Endothelial cell of umbilical vein (primary cell): ENCODE data around the gene STEAP4. TPM values are rescaled to one million over a fixed set of nuclear protein-coding genes. Genes with fewer than 3 reads are reported as not detected.

Experiments
- BruUV-seq: library from RNA; stranded (reverse); fragments of 400-500 nt; replicated peaks from 2 replicates; lab custom pipeline; 2021; lab: Mats Ljungman, UMichigan
- CTCF ChIA-PET: fragments of 300-600, 350-600 bp; sonication (Branson Sonifier 250); formaldehyde crosslinking; loops from one replicate; lab custom pipeline; 2021; ENCODE audit warnings: antibody characterized with exemption, inconsistent platforms; lab: Charles Lee
- POLR2A ChIA-PET: fragments of 300-600, 350-600 bp; sonication (Branson Sonifier 250); formaldehyde crosslinking; loops from one replicate; lab custom pipeline; 2021; ENCODE audit warnings: antibody characterized with exemption, inconsistent platforms; lab: Charles Lee
- DNase-seq: peaks from one replicate; pipeline ENCODE4 v3.0.0-alpha.2; 2011; ENCODE audit warnings: low read depth, low spot score
- FAIRE-seq: peaks from 2 replicates; lab custom pipeline; 2011; peaks lifted over from hg19 to GRCh38; lab: Jason Lieb, UNC
- H2AFZ ChIP-seq: 2 replicates; pipeline ENCODE4 v1.6.0; 2012; ENCODE audit warnings: low read depth, low read length, control low read depth, inconsistent platforms
- H3K27ac ChIP-seq: 2 replicates; pipeline ENCODE4 v1.5.1; 2011; ENCODE audit warnings: low read depth, mild to moderate bottlenecking, control low read depth, low read length, moderate library complexity; ENCODE audit not compliant: insufficient read depth
- H3K27me3 ChIP-seq, 2 experiments: 2 replicates each; pipeline versions ENCODE4 v1.6.0 to v1.6.1; 2011; ENCODE audit warnings: low read length in 2 of 2, mixed read lengths in 1 of 2; ENCODE audit not compliant: control insufficient read depth in 2 of 2, insufficient read depth in 2 of 2
- H3K36me3 ChIP-seq, 2 experiments: 2 replicates in 1 of 2; 3 replicates in 1 of 2; pipeline ENCODE4 v1.5.1; 2011; ENCODE audit warnings: low read length in 2 of 2, mild to moderate bottlenecking in 1 of 2, moderate library complexity in 1 of 2; ENCODE audit not compliant: control insufficient read depth in 2 of 2, insufficient read depth in 2 of 2; ENCODE audit errors: extremely low read depth in 1 of 2
- H3K4me1 ChIP-seq: 3 replicates; pipeline ENCODE4 v1.5.1; 2011; ENCODE audit warnings: mild to moderate bottlenecking, low read length; ENCODE audit not compliant: control insufficient read depth, insufficient read depth; ENCODE audit errors: extremely low read depth
- H3K4me2 ChIP-seq: 2 replicates; pipeline ENCODE4 v1.6.1; 2011; ENCODE audit warnings: low read length, control low read depth, mixed read lengths; ENCODE audit not compliant: insufficient read depth
- H3K4me3 ChIP-seq, 3 experiments: fragments of 200-600 bp in 1 of 3; sonication (generic), shearing (Covaris generic) in 1 of 3; replicated peaks in 1 of 3; 2 replicates each; pipeline ENCODE4 v1.5.1; 2011 to 2016; ENCODE audit warnings: control low read depth in 3 of 3, low read length in 3 of 3, mild to moderate bottlenecking in 2 of 3, inconsistent platforms in 1 of 3, low read depth in 1 of 3, moderate library complexity in 1 of 3; ENCODE audit not compliant: insufficient read depth in 1 of 3
- H3K79me2 ChIP-seq: 2 replicates; pipeline ENCODE4 v1.6.0; 2012; ENCODE audit warnings: low read length, inconsistent platforms; ENCODE audit not compliant: control insufficient read depth, insufficient read depth
- H3K9ac ChIP-seq: replicated peaks from 2 replicates; pipeline ENCODE3; 2011; ENCODE audit warnings: low read length, control low read depth; ENCODE audit not compliant: insufficient read depth; ENCODE audit errors: extremely low read depth
- H3K9me1 ChIP-seq: replicated peaks from 3 replicates; pipeline ENCODE4 v1.6.0; 2011; ENCODE audit warnings: mild to moderate bottlenecking, low read length; ENCODE audit not compliant: control insufficient read depth, insufficient read depth; ENCODE audit errors: extremely low read depth
- H3K9me3 ChIP-seq: replicated peaks from 2 replicates; pipeline ENCODE4 v1.5.1; 2012; ENCODE audit warnings: low read length, inconsistent platforms; ENCODE audit not compliant: control insufficient read depth, insufficient read depth
- H4K20me1 ChIP-seq: replicated peaks from 2 replicates; pipeline ENCODE3; 2011; ENCODE audit warnings: mild to moderate bottlenecking, low read length; ENCODE audit not compliant: control insufficient read depth, insufficient read depth; ENCODE audit errors: extremely low read depth
- CTCF ChIP-seq, 2 donors: IDR thresholded peaks; 1 replicate in 1 of 2; 2 replicates in 1 of 2; pipeline ENCODE4 v1.5.1; 2011; ENCODE audit warnings: low read length in 2 of 2, mild to moderate bottlenecking in 2 of 2, moderate library complexity in 2 of 2, control low read depth in 1 of 2, inconsistent platforms in 1 of 2, low read depth in 1 of 2; ENCODE audit not compliant: insufficient read depth in 1 of 2; ENCODE audit errors: extremely low read depth in 1 of 2
- EZH2 ChIP-seq: IDR thresholded peaks from 2 replicates; pipeline ENCODE4 v1.6.1; 2012; ENCODE audit warnings: borderline replicate concordance, low read depth, mild to moderate bottlenecking, moderate library complexity, low read length, inconsistent platforms; ENCODE audit not compliant: severe bottlenecking
- FOS ChIP-seq: IDR thresholded peaks from 2 replicates; pipeline ENCODE4 v1.6.1; 2011; ENCODE audit warnings: mild to moderate bottlenecking, low read length, moderate library complexity, borderline replicate concordance; ENCODE audit not compliant: insufficient read depth
- GATA2 ChIP-seq: IDR thresholded peaks from 2 replicates; pipeline ENCODE4 v1.7.0; 2011; ENCODE audit warnings: low read depth, mild to moderate bottlenecking, moderate library complexity, mixed read lengths, low read length; ENCODE audit not compliant: insufficient read length, insufficient read depth
- JUN ChIP-seq: IDR thresholded peaks from 2 replicates; pipeline ENCODE4 v1.6.1; 2011; ENCODE audit warnings: borderline replicate concordance, low read depth; ENCODE audit not compliant: insufficient read length, insufficient read depth
- MAX ChIP-seq: IDR thresholded peaks from 2 replicates; pipeline ENCODE4 v1.6.1; 2011; ENCODE audit not compliant: insufficient read depth, insufficient read length
- MYC ChIP-seq: IDR thresholded peaks from one replicate; pipeline ENCODE4 v1.6.1; 2011; ENCODE audit warnings: mild to moderate bottlenecking, low read depth, low read length
- POLR2A ChIP-seq: IDR thresholded peaks from 2 replicates; pipeline ENCODE4 v1.6.1; 2012; ENCODE audit warnings: low read depth, mild to moderate bottlenecking, control low read depth, low read length
- POLR2AphosphoS5 ChIP-seq: IDR thresholded peaks from 2 replicates; pipeline ENCODE4 v1.6.1; 2012; ENCODE audit warnings: low read depth, mild to moderate bottlenecking, control low read depth, low read length, moderate library complexity; ENCODE audit not compliant: insufficient read depth
- dilution Hi-C: fragments of 300-500 bp; cut with MboI; formaldehyde crosslinking; loops from one replicate; pipeline ENCODE4 v1.15.0; 2019; ENCODE audit warnings: low sequenced_read_pairs; ENCODE audit not compliant: extremely low pct_ligation_motif_present
- intact Hi-C: fragments of 100-400 bp; cut with micrococcal nuclease; formaldehyde crosslinking; loops from one replicate; pipeline ENCODE4 v1.10.0; 2022
- polyA plus RNA-seq, 4 experiments: library from polyadenylated mRNA; depleted of rRNA in 3 of 4; stranded (reverse) in 3 of 4; unstranded in 1 of 4; fragments of >200 nt; gene quantifications; 2 replicates each; pipeline versions ENCODE4 v1.2.1 to v1.2.3, GENCODE V29; 2011 to 2012; ENCODE audit warnings: missing spikeins in 1 of 4
- total RNA-seq: library from RNA; stranded (reverse); gene quantifications from 2 replicates; pipeline ENCODE4 v1.2.3, GENCODE V29; 2021

The STEAP4 gene
- total and polyA plus RNA-seq, 2 donors (not counting 3 experiments of a cell fraction or from before 2014, with no cell fraction given) = not detected

- dilution Hi-C loops (no loop called here), intact Hi-C loops (no loop called here)
- H3K79me2 ChIP-seq = no peaks in the 10 kb centered on the region
- TF ChIP-seq JUN = no peak
- no peak for TF ChIP-seq MYC
- no peak for TF ChIP-seq POLR2A
- no peak for TF ChIP-seq CTCF (IDR thresholded peaks at IDR 0.05; ENCODE audit: extremely low read depth in 1 of 2, insufficient read depth in 1 of 2, low read depth in 1 of 2, low read length in 2 of 2)
- no peak for TF ChIP-seq MAX
- no peak for TF ChIP-seq POLR2AphosphoS5
- no peak for TF ChIP-seq GATA2
- no peak for TF ChIP-seq EZH2
- no peak for TF ChIP-seq FOS
- CTCF ChIA-PET = interaction anchor here (1.3 kb wide), 1 partner anchor 49 kb away, joined by 5 read pairs; no protein-coding TSS in a partner anchor
- no peak for DNase-seq
- no peaks in the 10 kb centered on the region for H3K9me1 ChIP-seq
- H3K27me3 ChIP-seq = peaks cover 0 to 11% of the 10 kb centered on the region in 2 experiments
- H3K36me3 ChIP-seq = no peaks in the 10 kb centered on the region
- BruUV-seq = no TSS peak
- H3K4me1 ChIP-seq = no peaks in the 10 kb centered on the region
- H3K9ac ChIP-seq = no peak overlapping the region
- no peaks in the 10 kb centered on the region for H4K20me1 ChIP-seq
- no peak overlapping the region for H3K27ac ChIP-seq
- H2AFZ ChIP-seq = no peak overlapping the region
- no peak overlapping the region for H3K4me3 ChIP-seq
- FAIRE-seq = no peak
- POLR2A ChIA-PET = no interaction called here
- no peaks in the 10 kb centered on the region for H3K9me3 ChIP-seq
- no peak overlapping the region for H3K4me2 ChIP-seq
Measured at GRCh38 chr7:88350118-88350517, 43.4 kb upstream of the STEAP4 start.
